Embryonic facial prominence (tissue), 1 donor: ENCODE measurements around the gene PPM1B.
"Not testable (repeated sequence)": the region's sequence is repeated elsewhere in the genome, so short reads cannot be mapped to it uniquely, and the experiment has no call there.

Experiments used
- DNase-seq: peaks from one replicate; pipeline ENCODE4 v3.0.0-alpha.2; 2016; ENCODE audit errors: extremely low spot score

PPM1B gene

DNA sequence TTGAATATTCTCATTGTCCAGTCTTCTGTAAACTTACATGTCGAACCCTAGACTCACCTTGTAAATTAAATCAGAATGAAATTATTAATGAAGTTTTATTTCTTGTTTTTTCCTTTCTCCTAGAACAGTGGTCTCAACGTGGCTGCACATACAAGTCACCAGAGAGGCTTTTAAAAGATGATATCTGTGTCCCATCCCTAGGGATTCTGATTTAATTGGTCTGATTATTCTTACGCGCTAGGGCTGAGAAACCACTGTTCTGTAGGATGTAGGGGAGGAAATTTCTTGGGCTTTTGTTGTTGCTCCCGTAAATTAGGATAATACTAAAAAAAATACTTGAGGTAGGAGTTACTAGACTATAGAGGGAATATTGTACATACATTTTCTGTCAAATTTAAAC, 32.1 kb downstream of the PPM1B start:
- DNase-seq = no peak

DNA sequence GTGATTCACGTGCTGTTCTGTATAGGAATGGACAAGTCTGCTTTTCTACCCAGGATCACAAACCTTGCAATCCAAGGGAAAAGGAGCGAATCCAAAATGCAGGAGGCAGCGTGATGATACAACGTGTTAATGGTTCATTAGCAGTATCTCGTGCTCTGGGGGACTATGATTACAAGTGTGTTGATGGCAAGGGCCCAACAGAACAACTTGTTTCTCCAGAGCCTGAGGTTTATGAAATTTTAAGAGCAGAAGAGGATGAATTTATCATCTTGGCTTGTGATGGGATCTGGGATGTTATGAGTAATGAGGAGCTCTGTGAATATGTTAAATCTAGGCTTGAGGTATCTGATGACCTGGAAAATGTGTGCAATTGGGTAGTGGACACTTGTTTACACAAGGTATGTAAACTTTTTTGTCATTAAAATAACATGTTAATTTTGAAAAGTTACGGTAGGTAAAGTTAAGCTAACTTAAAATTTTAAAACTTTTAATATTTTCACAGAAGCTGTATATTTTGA, 33.0 kb downstream of the PPM1B start:
- no peak for DNase-seq

DNA sequence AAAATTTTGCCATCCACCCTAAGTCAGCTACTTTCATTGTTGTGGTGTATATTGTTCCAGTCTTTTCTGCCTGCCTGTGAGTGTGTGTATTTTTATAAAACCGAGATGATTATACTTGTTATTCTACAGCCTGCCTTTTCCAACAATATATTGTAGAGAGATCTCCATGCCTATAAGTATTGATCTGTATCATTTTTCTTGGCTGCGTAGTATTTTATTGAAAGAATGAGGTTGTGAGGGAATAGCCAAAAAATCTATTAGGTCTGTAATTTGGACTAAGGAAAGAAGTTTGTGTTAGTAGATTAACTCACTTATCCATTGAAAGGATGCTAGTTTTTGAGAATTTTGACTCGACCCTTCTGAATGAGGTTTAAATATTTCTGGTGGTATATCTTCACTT, 34.9 kb downstream of the PPM1B start:
- no peak for DNase-seq

DNA sequence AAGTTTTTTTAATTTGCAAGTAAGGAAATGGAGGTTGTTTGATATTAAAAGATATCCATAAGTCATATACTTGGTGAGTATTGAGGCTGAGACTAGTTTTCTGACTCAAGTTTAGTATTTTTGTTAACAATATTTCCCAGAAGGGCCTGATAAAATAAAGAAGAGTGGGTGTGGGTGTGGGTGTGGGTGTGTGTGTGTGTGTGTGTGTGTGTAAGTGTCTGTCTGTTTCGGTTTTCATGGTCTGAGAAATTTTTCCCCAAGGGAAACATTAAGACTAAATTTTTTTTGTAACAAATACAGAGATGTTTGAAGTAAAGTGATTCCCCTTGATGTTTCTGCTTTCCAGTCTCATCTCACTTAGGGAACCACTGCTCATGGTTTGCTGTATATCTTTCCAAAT, 36.5 kb downstream of the PPM1B start:
- DNase-seq = no peak

DNA sequence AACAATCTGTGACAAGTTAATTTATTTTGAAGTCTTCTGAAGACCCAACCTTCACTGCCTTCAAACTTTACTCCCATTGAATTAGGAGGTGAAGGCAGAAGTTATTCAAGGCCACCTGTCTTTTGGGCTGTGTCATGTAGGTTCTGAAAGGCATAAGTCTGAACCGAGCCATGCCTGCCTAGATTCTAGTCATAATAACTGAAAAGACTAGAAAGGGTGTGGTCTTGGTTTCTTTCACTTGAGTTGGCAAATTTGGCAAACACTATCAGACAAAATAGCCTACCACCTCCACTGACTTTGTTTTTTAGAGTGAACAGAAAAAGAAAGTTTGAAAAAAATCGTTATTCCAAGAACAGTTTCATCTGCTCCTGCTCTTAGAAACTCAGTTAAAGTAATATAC, 38.4 kb downstream of the PPM1B start:
- no peak for DNase-seq

DNA sequence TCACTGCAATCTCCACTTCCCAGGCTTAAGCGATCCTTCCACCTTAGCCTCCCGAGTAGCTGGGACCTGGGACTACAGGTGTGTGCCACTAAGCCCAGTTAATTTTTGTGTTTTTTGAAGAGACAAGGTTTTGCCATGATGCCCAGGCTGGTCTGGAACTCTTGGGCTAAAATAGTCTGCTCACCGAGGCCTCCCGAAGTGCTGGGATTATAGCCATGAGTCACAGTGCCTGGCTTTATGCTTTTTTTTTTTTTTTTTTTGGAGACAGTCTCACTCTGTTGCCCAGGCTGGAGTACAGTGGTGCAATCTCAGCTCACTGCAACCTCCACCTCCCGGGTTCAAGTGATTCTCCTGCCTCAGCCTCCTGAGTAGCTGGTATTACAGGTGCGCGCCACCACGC, 39.0 kb downstream of the PPM1B start:
- not testable (repeated sequence) for DNase-seq

DNA sequence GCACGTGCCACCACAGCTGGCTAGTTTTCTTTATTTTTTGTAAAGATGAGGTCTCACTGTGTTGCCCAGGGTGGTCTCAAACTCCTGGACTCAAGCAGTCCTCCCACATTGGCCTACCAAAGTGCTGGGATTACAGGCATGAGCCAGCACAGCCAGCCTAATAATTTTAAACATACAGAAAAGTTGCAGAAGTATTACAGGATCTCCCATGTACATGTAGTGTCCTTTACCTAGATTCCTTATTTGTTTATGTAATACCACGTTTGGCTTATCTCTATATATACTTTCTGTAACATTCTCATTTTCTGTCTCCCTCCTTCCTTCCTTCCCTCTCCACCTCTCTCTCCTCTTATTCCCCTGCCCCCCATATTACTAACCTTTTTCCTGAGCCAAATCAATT, 41.7 kb downstream of the PPM1B start:
- no peak for DNase-seq

DNA sequence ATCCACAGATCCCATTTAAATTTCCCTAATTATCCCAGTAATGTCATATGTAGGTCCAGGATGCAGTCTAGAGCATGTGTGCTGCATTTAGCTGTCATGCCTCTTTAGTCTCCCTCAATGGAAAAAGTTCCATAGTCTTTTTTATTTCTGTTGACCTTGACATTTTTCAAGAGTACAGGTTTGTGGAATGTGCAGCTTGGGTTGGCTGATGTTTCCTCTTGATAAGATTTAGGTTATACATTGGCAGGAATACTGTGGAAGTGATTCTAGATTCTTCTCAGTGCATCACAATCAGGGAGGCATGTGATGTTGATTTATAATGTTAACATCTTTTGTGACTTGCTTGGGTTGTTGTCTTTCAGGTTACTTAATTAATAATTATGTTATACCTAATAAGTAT, 42.5 kb downstream of the PPM1B start:
- no peak for DNase-seq

DNA sequence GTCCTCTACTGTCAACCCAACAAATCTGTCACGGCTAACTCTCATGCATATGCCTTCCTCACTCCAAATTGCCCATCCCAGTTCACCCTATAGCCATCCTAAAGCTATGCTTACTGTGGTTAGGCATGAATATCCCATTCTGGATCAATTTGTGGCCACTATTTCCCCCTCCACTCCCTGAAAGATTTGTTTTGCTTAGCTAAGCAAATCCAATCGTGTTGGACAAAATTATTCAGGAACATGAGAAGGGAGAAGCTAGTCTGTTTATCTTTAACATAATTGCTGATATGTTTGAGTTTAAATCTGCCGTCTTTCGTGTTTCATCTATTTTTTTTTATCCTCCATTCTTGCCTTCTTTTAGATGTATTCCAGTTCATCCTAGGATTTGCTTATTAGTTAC, 43.6 kb downstream of the PPM1B start:
- no peak for DNase-seq

DNA sequence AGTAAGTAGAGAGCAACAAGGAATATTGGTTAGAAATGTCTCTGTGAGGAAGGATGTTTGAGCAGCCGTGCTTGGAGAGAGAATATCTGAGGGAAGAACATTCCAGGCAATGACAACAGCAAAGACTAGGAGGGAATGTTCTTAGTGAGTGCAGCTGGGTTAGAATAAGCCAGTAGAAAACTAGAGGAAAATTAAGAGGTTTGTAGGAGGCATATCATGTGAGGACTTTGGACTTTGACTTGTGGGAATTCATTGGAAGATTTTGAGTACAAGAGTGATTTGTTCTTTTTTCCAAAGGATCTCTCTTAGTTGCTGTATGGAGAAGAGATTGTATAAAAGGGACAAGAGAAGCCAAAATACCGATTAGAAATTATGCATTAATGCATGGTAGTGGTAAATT, 47.2 kb downstream of the PPM1B start:
- DNase-seq = no peak

DNA sequence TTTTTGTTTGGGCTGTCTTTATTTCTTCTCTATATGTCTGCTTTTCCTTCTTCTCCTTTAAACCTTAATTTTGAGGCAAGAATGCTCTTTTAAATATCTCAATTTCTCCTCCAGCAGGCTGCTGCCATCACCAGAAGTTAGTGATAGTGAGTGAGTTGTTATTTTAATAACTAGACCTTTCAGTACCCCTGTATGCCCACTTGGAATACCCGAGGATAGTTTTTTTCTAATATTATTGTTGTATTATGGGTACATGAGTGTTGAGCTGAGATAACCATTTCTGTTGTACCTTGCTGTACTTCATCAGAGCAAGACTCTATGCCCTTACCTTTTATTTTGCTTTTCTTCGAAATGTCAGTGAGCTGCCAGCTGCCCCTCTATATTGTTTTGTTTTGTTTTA, 50.1 kb downstream of the PPM1B start:
- DNase-seq = no peak

DNA sequence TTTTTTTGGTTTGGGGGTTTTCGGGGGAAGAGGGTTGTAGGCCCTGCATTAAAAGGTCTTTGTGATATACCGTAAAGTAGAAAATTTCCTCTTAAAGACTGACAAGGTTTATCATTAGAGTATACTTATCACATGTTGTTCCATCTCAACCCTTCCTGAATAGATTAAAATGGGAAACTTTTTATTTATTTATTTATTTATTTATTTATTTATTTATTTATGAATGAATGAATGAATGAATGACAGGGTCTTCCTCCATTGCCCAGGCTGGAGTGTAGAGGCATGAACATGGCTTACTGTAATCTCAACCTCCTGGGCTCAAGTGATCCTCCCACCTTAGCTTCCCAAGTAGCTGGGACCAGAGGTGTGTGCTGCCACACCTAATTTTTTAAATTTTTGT, 58.1 kb downstream of the PPM1B start:
- no peak for DNase-seq

DNA sequence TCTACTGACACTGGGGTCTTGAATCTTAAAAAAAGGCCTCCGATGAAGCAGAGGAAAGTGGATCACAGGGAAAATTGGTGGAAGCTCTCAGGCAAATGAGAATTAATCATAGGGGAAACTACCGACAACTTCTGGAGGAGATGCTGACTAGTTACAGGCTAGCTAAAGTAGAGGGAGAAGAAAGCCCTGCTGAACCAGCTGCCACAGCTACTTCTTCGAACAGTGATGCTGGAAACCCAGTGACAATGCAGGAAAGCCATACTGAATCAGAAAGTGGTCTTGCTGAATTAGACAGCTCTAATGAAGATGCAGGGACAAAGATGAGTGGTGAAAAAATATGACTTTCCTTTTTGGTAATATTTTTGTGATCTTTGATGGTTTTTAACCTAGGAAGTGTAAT, 61.7 kb downstream of the PPM1B start:
- no peak for DNase-seq

DNA sequence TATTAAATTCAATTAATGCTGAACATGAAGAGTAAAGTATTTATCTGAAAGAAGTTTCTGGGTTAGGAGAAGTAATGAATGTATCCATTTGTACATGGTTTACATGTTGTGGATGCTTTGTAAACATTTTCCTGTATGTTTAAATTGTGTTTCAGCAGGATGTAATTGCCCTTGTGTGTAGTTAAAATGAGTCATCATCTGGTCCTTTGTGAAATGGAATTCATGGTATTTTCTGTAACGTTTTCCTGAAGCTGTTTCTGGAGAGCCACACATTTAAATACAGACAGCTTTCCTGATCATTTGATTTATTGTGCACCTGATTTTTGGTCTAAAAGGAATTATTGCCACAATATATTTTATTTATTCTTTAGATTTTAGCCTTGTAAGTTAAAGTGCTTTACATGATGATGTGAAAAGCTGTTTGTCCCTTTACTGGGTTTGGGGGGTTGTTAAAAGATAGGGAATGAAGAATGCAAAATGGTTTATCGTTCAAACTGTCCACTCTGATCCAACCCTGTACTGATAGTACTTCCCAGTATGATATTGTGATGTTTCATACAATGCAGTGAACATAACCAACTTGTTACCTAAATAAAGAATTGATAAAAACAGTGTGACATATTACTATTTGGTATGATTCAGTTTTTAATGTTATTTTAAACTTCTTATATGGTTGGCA, 64.9 kb downstream of the PPM1B start:
- no peak for DNase-seq

DNA sequence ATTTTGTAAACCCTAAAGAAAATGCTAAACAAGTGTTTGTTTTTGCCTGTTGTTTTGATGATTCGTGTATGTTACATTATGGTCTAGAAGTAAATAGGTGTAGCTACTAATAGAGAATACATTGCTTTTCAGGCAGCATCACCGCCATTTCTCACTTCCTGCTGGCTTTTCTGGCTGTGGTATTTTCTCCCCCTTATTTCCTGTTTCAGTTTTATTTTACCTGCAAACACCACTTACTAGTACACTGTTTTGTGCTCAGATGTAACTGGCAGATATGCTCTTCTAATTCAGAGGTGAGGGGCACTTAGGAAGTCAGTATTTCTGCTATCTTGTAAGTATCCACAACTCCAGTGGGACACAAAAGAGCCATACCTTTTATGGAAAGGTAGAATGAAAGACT, 68.5 kb downstream of the PPM1B start:
- no peak for DNase-seq

DNA sequence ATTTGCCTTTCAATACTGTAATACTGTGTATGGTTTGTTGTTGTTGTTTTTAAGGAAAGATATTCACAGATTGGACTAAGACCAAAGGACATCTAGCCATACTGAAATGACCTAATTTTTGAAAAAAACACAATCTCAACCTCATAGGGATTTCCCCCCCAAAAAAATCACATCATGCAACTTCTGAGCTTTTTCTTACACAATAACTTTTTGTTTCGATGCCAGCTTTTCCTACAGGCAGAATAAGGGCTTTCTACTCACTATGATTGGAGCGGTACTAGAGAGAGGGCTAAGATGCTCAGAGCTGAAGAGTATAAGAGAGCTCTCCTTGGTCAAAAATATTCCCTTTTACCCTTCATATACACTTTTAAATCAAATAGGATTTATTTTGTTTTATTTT, 74.2 kb downstream of the PPM1B start:
- DNase-seq = no peak

DNA sequence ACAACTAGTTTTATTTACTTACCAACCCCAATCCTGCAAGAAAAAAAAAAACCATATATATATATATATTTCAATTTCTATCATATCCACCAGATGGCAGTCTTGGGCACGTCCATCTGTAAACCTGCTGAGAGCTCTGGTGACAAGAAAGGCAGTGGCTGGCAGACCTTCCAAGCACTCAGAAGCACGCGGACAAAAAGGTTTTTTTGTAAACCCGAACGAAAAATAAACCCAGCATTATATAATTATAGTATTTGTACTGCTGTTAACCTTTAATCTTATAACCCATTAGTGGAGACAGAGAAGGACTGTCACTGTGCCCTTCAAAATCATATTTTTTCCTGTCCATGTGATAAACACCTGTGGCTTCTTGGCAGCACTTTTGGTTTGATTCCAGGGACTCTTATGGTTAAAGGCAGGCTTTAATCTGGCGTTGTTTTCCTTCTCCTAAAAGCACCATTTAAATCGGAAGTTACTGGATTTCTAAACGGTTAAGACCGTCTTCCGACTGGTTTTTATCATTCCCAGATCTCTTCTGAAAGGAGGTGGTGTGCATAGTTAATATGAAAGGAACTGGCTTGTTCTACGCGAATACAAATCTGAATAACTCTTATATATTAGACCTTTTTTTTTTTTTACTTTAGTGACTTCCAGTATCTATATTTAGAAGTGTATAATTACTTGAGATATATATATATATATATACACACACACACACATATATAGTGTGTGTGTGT, 75.6 kb downstream of the PPM1B start:
- DNase-seq = peak; percentile 70

DNA sequence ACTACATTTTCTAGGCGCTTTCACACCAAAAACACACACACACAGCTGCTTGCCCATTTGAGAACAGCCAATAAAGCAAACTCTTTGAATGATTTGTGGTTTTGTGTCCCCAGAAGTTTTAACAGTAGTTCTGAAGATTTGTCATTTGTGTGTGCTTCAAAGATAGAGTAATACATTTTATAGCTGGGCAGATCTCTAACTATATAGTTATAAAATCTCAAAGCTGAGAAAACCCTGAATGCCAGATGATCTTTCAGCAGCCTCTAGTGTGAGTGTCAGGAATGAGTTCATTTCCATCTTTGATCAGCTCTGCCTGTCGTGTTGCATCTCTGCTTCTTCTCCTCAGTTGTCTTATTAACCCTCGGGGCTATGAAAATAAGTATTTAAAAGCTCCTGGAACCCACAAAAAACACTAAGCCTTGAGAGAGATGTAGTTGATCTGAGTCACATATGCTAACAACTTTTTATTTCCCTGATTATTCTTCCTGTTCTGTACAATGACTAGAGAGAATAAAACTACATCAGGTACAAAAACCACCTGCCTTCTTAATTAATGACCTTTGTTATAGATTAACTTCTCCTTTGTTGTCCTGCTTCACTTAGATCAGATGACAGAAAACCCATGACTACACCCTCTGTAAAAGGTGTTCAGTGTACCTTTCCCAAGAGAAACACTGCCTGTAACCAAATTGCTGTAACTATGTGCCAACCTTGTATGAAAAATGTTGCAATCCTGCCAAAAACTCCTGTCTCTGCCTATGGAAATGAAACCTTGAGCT, 76.6 kb downstream of the PPM1B start:
- DNase-seq = no peak

DNA sequence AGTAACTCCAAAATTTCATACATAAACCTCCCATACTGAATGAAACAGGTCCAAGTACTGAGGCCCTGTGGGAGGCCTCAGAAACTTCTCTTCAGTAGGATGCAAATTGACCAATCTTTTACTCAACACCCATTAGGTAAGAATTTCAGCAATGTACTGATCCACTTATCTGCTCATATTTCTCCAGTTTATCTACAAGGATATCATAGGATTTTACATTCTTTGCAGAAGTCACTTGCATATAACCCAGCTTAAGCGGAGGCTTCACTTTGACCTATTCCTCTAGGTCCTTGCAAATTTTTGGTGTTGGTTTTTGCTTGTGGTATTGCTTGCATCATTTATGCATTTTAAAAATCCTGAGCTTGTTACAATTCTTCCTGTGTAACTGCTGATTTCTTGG, 77.8 kb downstream of the PPM1B start:
- DNase-seq = no peak

DNA sequence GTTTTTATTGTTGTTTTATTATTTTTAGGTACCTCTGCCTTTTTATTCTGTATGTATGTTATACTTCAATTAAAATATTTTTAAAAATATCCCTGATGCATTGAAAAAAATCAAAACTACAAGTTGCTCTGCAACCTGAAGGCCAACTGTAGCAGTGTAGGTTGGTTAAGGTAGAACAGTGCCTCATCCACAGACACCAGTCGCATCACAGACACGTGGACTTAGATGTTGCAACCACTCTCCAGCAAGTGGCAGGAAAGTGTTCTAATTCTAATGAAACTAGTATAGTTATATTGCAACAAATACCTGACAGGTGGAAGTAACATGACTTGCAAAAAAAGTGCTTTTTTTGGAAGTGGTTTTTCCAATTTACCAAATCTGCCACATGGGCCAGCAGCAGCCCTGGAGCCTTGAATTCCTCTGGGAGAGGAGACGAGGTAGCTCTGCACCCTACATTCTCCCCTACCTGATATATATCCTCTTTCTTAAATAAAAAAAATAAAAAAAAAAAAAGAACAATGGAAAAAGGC, 78.2 kb downstream of the PPM1B start:
- no peak for DNase-seq

DNA sequence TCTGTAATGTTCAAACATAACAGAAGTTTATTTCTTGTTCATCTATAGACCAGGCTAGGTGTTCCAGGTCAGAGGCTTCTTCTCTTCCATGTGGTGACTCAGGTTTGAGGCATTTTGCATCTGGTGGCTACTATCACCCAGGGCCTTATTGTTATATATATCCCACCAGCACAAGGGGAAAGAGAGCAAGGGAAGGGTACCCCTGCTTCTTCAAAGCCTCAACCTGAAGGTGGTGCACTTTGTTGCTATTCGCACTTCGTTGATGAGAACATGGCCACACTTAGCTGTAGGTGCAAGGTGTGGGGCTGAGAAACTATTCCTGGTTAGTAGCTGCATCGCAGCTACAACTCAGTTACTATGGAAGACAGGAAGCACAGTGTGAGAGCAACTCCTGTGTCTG, 79.2 kb downstream of the PPM1B start:
- no peak for DNase-seq

DNA sequence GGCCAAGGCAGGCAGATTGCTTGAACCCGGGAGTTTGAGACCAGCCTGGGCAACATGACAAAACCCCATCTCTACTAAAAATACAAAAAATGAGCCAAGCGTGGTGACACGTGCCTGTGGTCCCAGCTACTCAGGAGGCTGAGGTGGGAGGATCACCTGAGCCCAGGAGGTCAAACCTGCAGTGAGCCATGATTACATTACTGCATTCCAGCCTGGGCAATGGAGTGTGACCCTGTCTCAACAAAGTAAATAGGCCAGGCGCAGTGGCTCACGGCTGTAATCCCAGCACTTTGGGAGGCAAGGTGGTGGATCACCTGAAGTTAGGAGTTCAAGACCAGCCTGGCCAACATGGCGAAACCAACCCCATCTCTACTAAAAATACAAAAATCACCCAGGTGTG, 80.6 kb downstream of the PPM1B start:
- not testable (repeated sequence) for DNase-seq

DNA sequence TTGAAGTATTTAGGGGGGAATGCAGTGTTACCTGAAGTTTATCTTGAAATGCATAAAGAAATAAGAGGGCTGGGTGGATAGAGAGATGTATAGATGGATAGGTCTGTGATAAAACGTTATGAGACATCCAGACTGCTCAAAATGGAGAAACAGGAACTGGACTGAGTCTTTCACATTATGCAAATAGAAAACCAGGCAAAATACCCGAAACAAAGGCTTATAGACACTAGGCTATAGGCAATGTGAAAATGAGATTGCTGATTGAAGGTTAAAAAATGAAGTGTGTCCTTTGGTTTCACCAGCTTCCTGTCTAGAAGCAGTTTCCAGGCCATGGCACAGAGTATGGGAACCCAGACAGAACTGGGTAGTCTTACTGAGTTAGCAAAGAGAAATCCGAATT, 81.7 kb downstream of the PPM1B start:
- DNase-seq = no peak
